Neural cell (in vitro differentiated cells): ENCODE results near the gene C3orf49.

Experiments used
- EZH2 ChIP-seq: fragments of 200-600, 300-800 bp; shearing (Covaris generic), sonication (generic); IDR thresholded peaks from 2 replicates; pipeline ENCODE4 v1.6.1; 2014; ENCODE audit warnings: antibody characterized with exemption, low read length, borderline replicate concordance, mild to moderate bottlenecking; ENCODE audit not compliant: insufficient read depth, poor library complexity, severe bottlenecking
- RAD21 ChIP-seq: fragments of 450-650 bp; conservative IDR thresholded peaks from 2 replicates; pipeline ENCODE4 v1.6.1; 2014; ENCODE audit warnings: antibody characterized with exemption, mild to moderate bottlenecking, moderate library complexity
- SMC3 ChIP-seq: fragments of 450-650 bp; conservative IDR thresholded peaks from 2 replicates; pipeline ENCODE4 v1.6.1; 2014; ENCODE audit warnings: antibody characterized with exemption, mild to moderate bottlenecking, moderate library complexity; ENCODE audit not compliant: poor library complexity
- TF ChIP-seq, protein P1 (sequence below): fragments of 450-650 bp; IDR thresholded peaks from 2 replicates; pipeline ENCODE4 v1.5.1; 2014; ENCODE audit warnings: antibody characterized with exemption, mild to moderate bottlenecking, moderate library complexity; ENCODE audit not compliant: poor library complexity, severe bottlenecking

DNA sequence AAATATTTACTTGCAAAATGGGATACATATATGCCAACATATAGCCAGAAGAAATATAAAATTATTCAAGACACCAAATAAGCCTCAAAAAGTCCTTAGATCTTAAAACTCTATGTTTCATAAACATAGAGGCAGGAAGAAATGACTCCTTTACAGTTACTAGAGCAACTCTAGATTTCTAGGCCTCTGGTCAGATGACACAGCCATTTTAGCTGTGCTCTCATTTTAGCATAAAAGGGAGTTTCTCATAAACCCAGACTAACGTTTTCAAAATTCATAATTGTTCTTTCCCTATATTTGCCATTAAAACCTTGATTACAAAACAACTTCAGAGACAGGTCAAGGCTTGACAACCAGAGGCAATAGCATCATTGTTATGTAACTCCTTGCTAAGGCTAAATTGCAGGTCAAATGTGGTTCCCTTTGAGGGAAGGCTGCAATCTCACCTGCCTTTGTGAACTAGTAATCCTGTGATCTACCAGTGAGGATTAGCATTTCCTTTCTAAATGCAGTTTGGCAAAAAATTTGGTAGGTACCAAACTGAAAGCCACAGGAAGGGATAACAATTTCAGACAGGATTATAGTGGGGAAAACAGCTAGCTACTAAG lies 36.3 kb downstream of the C3orf49 start:
- TF ChIP-seq, protein P1, sequence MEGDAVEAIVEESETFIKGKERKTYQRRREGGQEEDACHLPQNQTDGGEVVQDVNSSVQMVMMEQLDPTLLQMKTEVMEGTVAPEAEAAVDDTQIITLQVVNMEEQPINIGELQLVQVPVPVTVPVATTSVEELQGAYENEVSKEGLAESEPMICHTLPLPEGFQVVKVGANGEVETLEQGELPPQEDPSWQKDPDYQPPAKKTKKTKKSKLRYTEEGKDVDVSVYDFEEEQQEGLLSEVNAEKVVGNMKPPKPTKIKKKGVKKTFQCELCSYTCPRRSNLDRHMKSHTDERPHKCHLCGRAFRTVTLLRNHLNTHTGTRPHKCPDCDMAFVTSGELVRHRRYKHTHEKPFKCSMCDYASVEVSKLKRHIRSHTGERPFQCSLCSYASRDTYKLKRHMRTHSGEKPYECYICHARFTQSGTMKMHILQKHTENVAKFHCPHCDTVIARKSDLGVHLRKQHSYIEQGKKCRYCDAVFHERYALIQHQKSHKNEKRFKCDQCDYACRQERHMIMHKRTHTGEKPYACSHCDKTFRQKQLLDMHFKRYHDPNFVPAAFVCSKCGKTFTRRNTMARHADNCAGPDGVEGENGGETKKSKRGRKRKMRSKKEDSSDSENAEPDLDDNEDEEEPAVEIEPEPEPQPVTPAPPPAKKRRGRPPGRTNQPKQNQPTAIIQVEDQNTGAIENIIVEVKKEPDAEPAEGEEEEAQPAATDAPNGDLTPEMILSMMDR = no peak
- TF ChIP-seq EZH2 = no peak
- no peak for TF ChIP-seq RAD21
- no peak for TF ChIP-seq SMC3
